Memory B cell (primary cell): ENCODE results near the gene AFAP1.

ENCODE experiments used
- ATAC-seq: fragments of 150-1000 bp; cut with Tn5 transposase; 2 replicates; pipeline ENCODE4 v1.10.0; 2021; ENCODE audit warnings: low read depth, mild to moderate bottlenecking, moderate library complexity
- DNase-seq, 2 donors: peaks; one replicate each; pipeline ENCODE4 v3.0.0; 2022; ENCODE audit warnings: low spot score in 2 of 2
- H3K27ac Mint-ChIP-seq: one replicate; pipeline ENCODE4 v1.8.0; 2022; ENCODE audit warnings: mild to moderate bottlenecking, moderate library complexity, mixed read lengths
- H3K27me3 Mint-ChIP-seq: one replicate; pipeline ENCODE4 v1.8.0; 2022; ENCODE audit warnings: mixed read lengths
- H3K36me3 Mint-ChIP-seq: one replicate; pipeline ENCODE4 v1.8.0; 2022; ENCODE audit warnings: mild to moderate bottlenecking, mixed read lengths
- H3K4me1 Mint-ChIP-seq: one replicate; pipeline ENCODE4 v1.8.0; 2022; ENCODE audit warnings: mixed read lengths
- H3K4me3 Mint-ChIP-seq: one replicate; pipeline ENCODE4 v1.8.0; 2022; ENCODE audit warnings: mild to moderate bottlenecking, moderate library complexity, mixed read lengths
- H3K9me3 Mint-ChIP-seq: one replicate; pipeline ENCODE4 v1.8.0; 2022; ENCODE audit warnings: mixed read lengths

The AFAP1 gene

GRCh38 chr4:7779432-7779768 is 160.3 kb downstream of the AFAP1 start:
- Mint-ChIP-seq H3K4me3 (no peak overlapping the region), H3K36me3 (no peaks in the 10 kb centered on the region), H3K9me3 (no peaks in the 10 kb centered on the region), H3K4me1 (no peaks in the 10 kb centered on the region), H3K27me3 (peaks cover 5% of the 10 kb centered on the region), H3K27ac (no peak overlapping the region)
- ATAC-seq, result no peak
- DNase-seq, result no peak

- no peak for ATAC-seq
- DNase-seq, result no peak
- Mint-ChIP-seq H3K4me3 (no peak overlapping the region), H3K36me3 (no peaks in the 10 kb centered on the region), H3K4me1 (no peaks in the 10 kb centered on the region), H3K27ac (no peak overlapping the region), H3K27me3 (peaks cover 5% of the 10 kb centered on the region), H3K9me3 (no peaks in the 10 kb centered on the region)
Observed at GRCh38 chr4:7778510-7779431, 160.9 kb downstream of the AFAP1 start.

DNA sequence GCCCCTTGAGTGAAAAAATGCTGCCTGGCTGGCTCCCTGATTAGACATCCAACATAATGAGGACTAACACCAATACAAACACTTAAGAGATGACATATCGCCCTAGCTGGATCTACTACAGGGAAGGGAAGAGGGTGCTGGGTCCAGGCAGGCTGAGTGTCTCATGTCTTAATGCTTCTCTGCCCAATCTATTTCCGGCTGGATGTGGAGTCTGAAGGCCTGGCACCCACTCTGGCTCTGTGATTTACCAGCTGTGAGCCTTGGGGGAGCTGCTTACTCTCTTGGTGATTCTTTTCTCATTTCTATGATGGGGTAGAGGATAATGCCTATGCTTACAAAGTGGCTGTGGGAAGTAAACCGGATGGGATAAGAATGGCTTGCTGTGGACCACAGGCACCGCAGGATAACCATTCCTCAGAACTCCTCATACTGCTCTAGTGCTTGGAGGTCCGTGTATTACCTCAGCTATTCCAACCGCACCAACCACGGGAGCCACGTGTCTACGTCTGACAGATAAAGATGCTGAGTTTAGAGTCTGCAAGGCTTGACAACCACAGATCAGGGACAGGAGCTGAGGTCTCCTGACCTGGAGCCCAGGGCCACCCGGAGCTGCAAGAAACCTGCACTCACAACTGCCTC is 161.7 kb downstream of the AFAP1 start:
- Mint-ChIP-seq H3K27ac (no peak overlapping the region), H3K27me3 (peaks cover 6% of the 10 kb centered on the region)

DNA sequence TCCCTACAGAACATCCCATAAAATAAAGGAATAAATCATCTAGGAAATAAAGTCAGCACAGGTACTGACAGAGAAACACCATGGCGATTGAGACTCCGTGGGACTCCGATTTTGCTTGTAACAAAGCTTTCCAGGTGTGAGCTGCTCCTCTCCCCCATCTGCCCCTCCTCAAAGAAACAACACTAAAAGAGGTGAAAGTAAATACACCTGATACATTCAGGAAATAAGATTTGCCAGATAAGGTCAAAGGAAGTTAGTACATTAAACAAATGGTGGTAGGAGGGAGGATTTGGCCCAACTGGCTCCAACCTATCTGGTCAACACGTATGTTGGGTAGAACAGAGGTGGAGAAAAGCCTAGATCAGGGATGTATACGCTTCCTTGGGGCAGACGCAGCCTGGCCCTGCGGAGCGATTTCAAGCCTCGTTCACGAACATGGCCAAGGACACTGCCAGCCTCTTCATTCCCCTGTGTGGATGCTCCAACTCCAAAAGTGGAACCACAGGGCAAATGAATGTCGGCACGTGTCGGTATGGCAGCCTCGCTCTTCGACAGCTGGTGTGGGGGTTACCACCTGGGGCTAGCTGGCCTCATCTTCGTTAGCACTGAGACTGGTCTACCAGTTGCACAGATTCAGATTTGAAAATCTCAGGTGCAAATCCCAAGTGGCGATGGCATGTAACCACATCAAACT is 162.5 kb downstream of the AFAP1 start:
- Mint-ChIP-seq H3K9me3 (no peaks in the 10 kb centered on the region), H3K27ac (no peak overlapping the region), H3K27me3 (peaks cover 6% of the 10 kb centered on the region), H3K4me1 (no peaks in the 10 kb centered on the region), H3K4me3 (no peak overlapping the region), H3K36me3 (no peaks in the 10 kb centered on the region)
- ATAC-seq (no peak), DNase-seq (no peak)

More for the DNA sequence above, 161.7 kb downstream of the AFAP1 start:
- Mint-ChIP-seq H3K4me3 (no peak overlapping the region), H3K9me3 (no peaks in the 10 kb centered on the region), H3K36me3 (no peaks in the 10 kb centered on the region), H3K4me1 (no peaks in the 10 kb centered on the region)
- DNase-seq (no peak), ATAC-seq (no peak)

DNA sequence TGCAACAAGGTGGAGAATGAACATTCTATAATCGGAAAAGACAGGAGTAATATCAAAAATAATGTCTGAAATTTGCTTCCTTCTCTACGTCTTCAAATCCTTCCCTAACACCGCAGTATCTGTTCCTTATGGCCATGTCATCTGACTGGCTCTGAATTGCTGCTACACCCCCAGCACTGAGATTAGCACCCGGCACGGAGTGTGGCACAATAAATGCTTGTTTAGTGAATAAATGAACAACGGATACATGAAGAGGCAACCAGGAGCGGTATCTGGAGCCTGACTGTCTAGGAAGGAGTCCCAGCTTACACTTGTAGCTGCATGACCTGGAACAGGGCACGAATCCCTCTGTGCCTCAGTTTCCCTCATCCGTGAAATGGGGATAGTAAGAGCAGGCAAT is 164.3 kb downstream of the AFAP1 start:
- Mint-ChIP-seq H3K9me3 (no peaks in the 10 kb centered on the region), H3K36me3 (no peaks in the 10 kb centered on the region)

GRCh38 chr4:7774301-7775294 is 165.1 kb downstream of the AFAP1 start:
- H3K9me3 Mint-ChIP-seq, result no peaks in the 10 kb centered on the region
- peaks cover 9% of the 10 kb centered on the region for H3K4me1 Mint-ChIP-seq
- H3K27ac Mint-ChIP-seq, result no peak overlapping the region
- H3K36me3 Mint-ChIP-seq, result no peaks in the 10 kb centered on the region
- peaks cover 18% of the 10 kb centered on the region for H3K27me3 Mint-ChIP-seq
- DNase-seq, result no peak
- ATAC-seq, result no peak
- H3K4me3 Mint-ChIP-seq, result no peak overlapping the region

More for the DNA sequence above, 164.3 kb downstream of the AFAP1 start:
- Mint-ChIP-seq H3K4me1 (peaks cover 4% of the 10 kb centered on the region), H3K27me3 (peaks cover 10% of the 10 kb centered on the region), H3K4me3 (no peak overlapping the region), H3K27ac (no peak overlapping the region)
- DNase-seq (no peak), ATAC-seq (no peak)

DNA sequence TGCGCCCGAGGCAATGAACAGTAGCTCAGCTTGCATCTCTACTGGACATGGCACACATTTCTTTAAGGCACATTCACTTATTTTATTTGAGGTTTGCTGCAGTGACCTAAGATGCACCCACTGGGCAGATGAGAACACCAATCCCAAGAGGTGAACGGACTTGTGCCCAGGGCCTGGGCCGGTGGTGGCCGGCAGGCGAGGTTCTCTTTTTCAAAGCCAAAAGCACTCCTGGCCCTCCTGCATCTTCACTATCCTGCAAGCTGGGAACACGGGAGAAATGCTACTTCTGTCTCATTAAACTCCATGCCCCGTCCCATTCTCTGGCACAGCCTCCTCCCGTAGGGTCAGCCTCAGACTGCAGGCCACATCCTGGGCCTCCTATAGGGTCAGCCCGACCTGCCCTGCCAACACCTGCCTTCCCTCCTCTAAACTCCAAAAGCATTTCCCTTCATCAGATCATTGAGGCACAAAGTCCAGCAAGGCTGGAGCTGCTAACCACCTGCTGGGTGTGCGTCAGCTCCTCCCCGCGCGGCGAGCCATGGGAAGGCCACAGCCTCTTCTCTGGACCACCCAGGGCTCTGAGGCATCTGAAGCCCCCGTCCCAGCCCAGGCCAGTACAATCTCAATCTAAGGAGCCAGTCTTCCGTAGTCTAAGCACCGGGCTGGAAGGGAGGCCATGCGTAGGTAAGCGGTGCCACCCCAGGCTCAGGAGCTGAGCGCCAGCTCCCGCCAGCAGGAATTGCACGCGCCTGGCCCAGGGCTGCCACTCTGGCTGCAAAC is 166.1 kb downstream of the AFAP1 start:
- ATAC-seq, result no peak
- H3K4me1 Mint-ChIP-seq, result peaks cover 9% of the 10 kb centered on the region
- H3K4me3 Mint-ChIP-seq, result no peak overlapping the region

GRCh38 chr4:7772711-7773385 is 166.8 kb downstream of the AFAP1 start:
- Mint-ChIP-seq H3K4me3 (no peak overlapping the region), H3K9me3 (no peaks in the 10 kb centered on the region), H3K27me3 (peaks cover 18% of the 10 kb centered on the region), H3K36me3 (no peaks in the 10 kb centered on the region), H3K27ac (no peak overlapping the region), H3K4me1 (peaks cover 9% of the 10 kb centered on the region)
- ATAC-seq (no peak), DNase-seq (no peak)

More for the DNA sequence above, 166.1 kb downstream of the AFAP1 start:
- DNase-seq, result no peak
- Mint-ChIP-seq H3K27ac (no peak overlapping the region), H3K36me3 (no peaks in the 10 kb centered on the region), H3K27me3 (peaks cover 18% of the 10 kb centered on the region), H3K9me3 (no peaks in the 10 kb centered on the region)

GRCh38 chr4:7771541-7772507 is 167.8 kb downstream of the AFAP1 start:
- ATAC-seq (no peak), DNase-seq (no peak)
- no peaks in the 10 kb centered on the region for H3K9me3 Mint-ChIP-seq
- no peaks in the 10 kb centered on the region for H3K36me3 Mint-ChIP-seq
- H3K4me1 Mint-ChIP-seq, result peaks cover 9% of the 10 kb centered on the region
- peaks cover 18% of the 10 kb centered on the region for H3K27me3 Mint-ChIP-seq
- H3K4me3 Mint-ChIP-seq, result no peak overlapping the region
- no peak overlapping the region for H3K27ac Mint-ChIP-seq

DNA sequence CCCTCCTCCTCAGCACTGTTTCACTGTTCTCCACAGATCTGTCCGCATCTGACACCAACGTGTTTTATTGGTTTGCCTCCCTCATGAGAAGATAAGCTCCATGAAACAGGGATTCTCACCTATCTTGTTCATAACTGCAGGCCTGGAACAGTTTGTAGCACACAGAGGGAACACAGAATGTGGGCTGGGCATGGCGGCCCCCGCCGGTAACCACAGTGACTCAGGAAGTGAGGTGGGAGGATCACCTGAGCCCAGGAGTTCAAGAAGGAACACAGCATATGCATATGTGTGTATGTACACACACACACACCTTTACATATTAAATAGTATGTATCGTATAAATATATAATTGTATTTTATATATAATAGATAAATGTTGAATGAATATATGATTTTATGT is 168.6 kb downstream of the AFAP1 start:
- ATAC-seq, result no peak
- no peaks in the 10 kb centered on the region for H3K9me3 Mint-ChIP-seq
- H3K27me3 Mint-ChIP-seq, result peaks cover 14% of the 10 kb centered on the region
- DNase-seq, result no peak
- H3K4me1 Mint-ChIP-seq, result peaks cover 9% of the 10 kb centered on the region
- H3K36me3 Mint-ChIP-seq, result no peaks in the 10 kb centered on the region
- no peak overlapping the region for H3K4me3 Mint-ChIP-seq
- H3K27ac Mint-ChIP-seq, result no peak overlapping the region

GRCh38 chr4:7770224-7771050 is 169.2 kb downstream of the AFAP1 start:
- Mint-ChIP-seq H3K9me3 (no peaks in the 10 kb centered on the region), H3K27me3 (peaks cover 14% of the 10 kb centered on the region), H3K4me1 (peaks cover 9% of the 10 kb centered on the region), H3K27ac (no peak overlapping the region), H3K36me3 (no peaks in the 10 kb centered on the region), H3K4me3 (no peak overlapping the region)
- DNase-seq, result no peak
- ATAC-seq, result no peak
